Adipocyte (in vitro differentiated cells): ENCODE results near the gene TTLL3.

Experiments
- DNase-seq: peaks from one replicate; pipeline ENCODE4 v3.0.0-alpha.2; 2015; ENCODE audit warnings: low read depth
- H3K27me3 ChIP-seq: replicated peaks from 2 replicates; pipeline ENCODE4 v1.7.0; 2013; ENCODE audit warnings: mild to moderate bottlenecking, low read length, moderate library complexity; ENCODE audit not compliant: control insufficient read depth, insufficient read depth
- H3K36me3 ChIP-seq: 2 replicates; pipeline ENCODE4 v1.7.0; 2013; ENCODE audit warnings: low read length, mild to moderate bottlenecking, moderate library complexity; ENCODE audit not compliant: control insufficient read depth, insufficient read depth, severe bottlenecking
- H3K4me1 ChIP-seq: 2 replicates; pipeline ENCODE4 v1.7.0; 2013; ENCODE audit warnings: mild to moderate bottlenecking, low read length, moderate library complexity; ENCODE audit not compliant: control insufficient read depth, insufficient read depth
- H3K4me3 ChIP-seq: 2 replicates; pipeline ENCODE4 v1.7.0; 2013; ENCODE audit warnings: mild to moderate bottlenecking, low read length, moderate library complexity
- H3K9ac ChIP-seq: 2 replicates; pipeline ENCODE4 v1.7.0; 2013; ENCODE audit warnings: mild to moderate bottlenecking, low read length, moderate library complexity
- H3K9me3 ChIP-seq: 2 replicates; pipeline ENCODE4 v1.7.0; 2013; ENCODE audit warnings: mild to moderate bottlenecking, low read length, moderate library complexity; ENCODE audit not compliant: control insufficient read depth

The TTLL3 gene

DNA sequence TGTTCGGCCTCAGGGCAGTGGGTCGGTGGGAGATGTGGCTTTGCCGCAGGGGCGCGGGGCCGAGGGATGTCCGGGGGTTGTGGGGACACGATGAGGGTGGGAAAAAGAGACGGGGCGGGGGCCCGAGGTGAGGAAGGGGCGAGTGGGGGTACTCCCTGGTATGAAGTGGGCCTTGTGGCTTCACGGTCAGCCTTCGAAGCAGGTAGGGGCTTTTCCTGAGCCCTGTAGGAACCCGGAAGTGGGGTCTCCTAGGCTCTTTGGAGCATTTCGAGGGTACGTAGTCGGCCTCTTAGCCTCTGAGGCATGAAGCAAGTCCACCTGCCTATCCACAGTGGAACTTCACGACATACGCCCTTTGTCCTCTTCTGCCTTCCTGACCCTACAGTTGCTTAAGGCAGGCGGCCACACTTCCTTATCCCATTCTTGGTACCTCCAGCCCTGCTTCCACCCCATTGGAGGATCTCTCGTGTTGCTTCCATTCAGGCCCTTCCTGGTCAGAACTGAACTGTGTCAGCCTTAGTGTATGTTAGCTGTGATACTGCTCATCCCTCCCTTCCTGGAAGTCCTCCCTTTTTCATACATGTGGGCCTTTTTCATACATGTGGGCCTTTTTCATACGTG lies 16.8 kb upstream of the TTLL3 start:
- Histone ChIP-seq H3K36me3 (peaks cover 31% of the 10 kb centered on the region), H3K4me3 (peak overlapping the region; percentile 96), H3K9ac (peak overlapping the region; percentile 99), H3K4me1 (peaks cover 14% of the 10 kb centered on the region), H3K27me3 (no peaks in the 10 kb centered on the region), H3K9me3 (no peaks in the 10 kb centered on the region)
- DNase-seq, result peak; percentile 73

DNA sequence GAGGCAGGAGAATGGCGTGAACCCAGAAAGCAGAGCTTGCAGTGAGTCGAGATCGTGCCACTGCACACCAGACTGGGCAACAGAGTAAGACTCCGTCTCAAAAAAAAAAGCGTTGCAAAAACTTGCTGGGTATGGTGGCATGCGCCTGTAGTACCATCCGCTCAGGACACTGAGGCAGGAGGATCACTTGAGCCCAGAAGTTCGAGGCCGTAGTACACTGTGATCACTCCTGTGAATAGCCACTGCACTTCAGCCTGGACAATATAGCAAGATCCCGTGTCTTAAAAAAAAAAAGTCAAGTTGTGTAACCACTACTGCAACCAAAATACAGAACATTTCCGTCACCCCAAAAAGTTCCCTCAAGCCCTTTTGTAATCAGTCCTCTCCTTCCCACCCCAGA lies 15.7 kb upstream of the TTLL3 start:
- no peaks in the 10 kb centered on the region for H3K27me3 ChIP-seq
- H3K4me3 ChIP-seq, result peak overlapping the region; percentile 96
- no peak for DNase-seq
- H3K9me3 ChIP-seq, result no peaks in the 10 kb centered on the region
- peaks cover 37% of the 10 kb centered on the region for H3K36me3 ChIP-seq
- peaks cover 14% of the 10 kb centered on the region for H3K4me1 ChIP-seq
- H3K9ac ChIP-seq, result no peak overlapping the region

DNA sequence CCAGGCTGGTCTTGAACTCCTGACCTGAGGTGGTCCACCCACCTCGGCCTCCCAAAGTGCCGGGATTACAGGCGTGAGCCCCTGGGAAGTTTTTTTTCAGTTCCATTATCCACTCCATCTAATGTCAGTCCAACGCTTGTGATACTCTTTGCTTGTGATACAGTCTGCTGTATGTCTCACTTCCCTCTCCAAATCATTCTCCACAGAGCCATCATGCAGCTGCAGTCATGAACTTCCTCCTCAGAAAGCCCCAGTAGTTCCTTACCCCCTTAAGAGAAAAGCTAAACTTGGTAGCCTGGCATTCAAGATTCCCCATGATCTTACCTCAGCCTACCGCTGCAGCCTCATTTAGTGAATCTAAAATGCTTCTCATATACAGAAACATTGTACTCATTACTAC lies 14.9 kb upstream of the TTLL3 start:
- no peak for DNase-seq
- no peaks in the 10 kb centered on the region for H3K27me3 ChIP-seq
- H3K9ac ChIP-seq, result no peak overlapping the region
- H3K4me1 ChIP-seq, result peaks cover 14% of the 10 kb centered on the region
- no peak overlapping the region for H3K4me3 ChIP-seq
- no peaks in the 10 kb centered on the region for H3K9me3 ChIP-seq
- H3K36me3 ChIP-seq, result peaks cover 37% of the 10 kb centered on the region

GRCh38 chr3:9797196-9797945 lies 12.7 kb upstream of the TTLL3 start:
- Histone ChIP-seq H3K27me3 (no peaks in the 10 kb centered on the region), H3K36me3 (peaks cover 55% of the 10 kb centered on the region), H3K9me3 (no peaks in the 10 kb centered on the region), H3K4me1 (peaks cover 6% of the 10 kb centered on the region), H3K4me3 (no peak overlapping the region), H3K9ac (no peak overlapping the region)
- no peak for DNase-seq

GRCh38 chr3:9800529-9800928 lies 9.5 kb upstream of the TTLL3 start:
- DNase-seq, result no peak
- H3K27me3 ChIP-seq, result no peaks in the 10 kb centered on the region
- H3K4me3 ChIP-seq, result no peak overlapping the region
- H3K4me1 ChIP-seq, result no peaks in the 10 kb centered on the region
- H3K9me3 ChIP-seq, result no peaks in the 10 kb centered on the region
- H3K9ac ChIP-seq, result no peak overlapping the region
- H3K36me3 ChIP-seq, result peaks cover 81% of the 10 kb centered on the region

GRCh38 chr3:9803494-9803893 lies 6.6 kb upstream of the TTLL3 start:
- H3K9me3 ChIP-seq, result no peaks in the 10 kb centered on the region
- H3K4me1 ChIP-seq, result no peaks in the 10 kb centered on the region
- no peaks in the 10 kb centered on the region for H3K27me3 ChIP-seq
- no peak for DNase-seq
- H3K4me3 ChIP-seq, result no peak overlapping the region
- H3K36me3 ChIP-seq, result peaks cover 86% of the 10 kb centered on the region
- H3K9ac ChIP-seq, result peak overlapping the region; percentile 10

- DNase-seq, result no peak
- no peak overlapping the region for H3K9ac ChIP-seq
- H3K9me3 ChIP-seq, result no peaks in the 10 kb centered on the region
- peaks cover 71% of the 10 kb centered on the region for H3K36me3 ChIP-seq
- no peaks in the 10 kb centered on the region for H3K27me3 ChIP-seq
- no peak overlapping the region for H3K4me3 ChIP-seq
- peaks cover 7% of the 10 kb centered on the region for H3K4me1 ChIP-seq
Observed at GRCh38 chr3:9804996-9805395, 5.1 kb upstream of the TTLL3 start.

- H3K9me3 ChIP-seq, result no peaks in the 10 kb centered on the region
- no peak overlapping the region for H3K9ac ChIP-seq
- peaks cover 60% of the 10 kb centered on the region for H3K36me3 ChIP-seq
- no peak for DNase-seq
- peaks cover 14% of the 10 kb centered on the region for H3K4me1 ChIP-seq
- no peaks in the 10 kb centered on the region for H3K27me3 ChIP-seq
- no peak overlapping the region for H3K4me3 ChIP-seq
Observed at GRCh38 chr3:9806137-9806536, 3.9 kb upstream of the TTLL3 start.

GRCh38 chr3:9806688-9807589 lies 3.1 kb upstream of the TTLL3 start:
- Histone ChIP-seq H3K9ac (no peak overlapping the region), H3K4me3 (no peak overlapping the region), H3K27me3 (no peaks in the 10 kb centered on the region), H3K36me3 (peaks cover 52% of the 10 kb centered on the region), H3K4me1 (peaks cover 15% of the 10 kb centered on the region), H3K9me3 (no peaks in the 10 kb centered on the region)
- no peak for DNase-seq

DNA sequence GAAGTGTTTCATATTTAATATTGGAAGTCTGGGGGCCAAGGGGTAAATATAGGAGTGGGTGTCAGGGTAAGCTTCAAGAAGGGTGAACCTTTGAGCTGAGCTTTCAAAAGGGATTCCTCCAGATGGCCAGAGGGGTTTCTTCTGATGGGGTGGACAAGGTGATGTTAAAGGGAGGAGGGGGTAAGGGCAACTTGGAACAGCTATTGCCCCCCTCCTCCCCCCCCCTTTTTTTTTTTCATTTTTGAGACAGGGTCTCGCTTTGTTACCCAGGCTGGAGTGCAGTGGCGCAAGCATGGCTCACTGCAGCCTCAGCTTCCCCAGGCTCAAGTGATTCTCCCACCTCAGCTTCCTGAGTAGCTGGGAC lies 2.1 kb upstream of the TTLL3 start:
- no peak overlapping the region for H3K4me3 ChIP-seq
- H3K9ac ChIP-seq, result peak overlapping the region; percentile 1
- H3K4me1 ChIP-seq, result peaks cover 15% of the 10 kb centered on the region
- peaks cover 48% of the 10 kb centered on the region for H3K36me3 ChIP-seq
- DNase-seq, result no peak
- no peaks in the 10 kb centered on the region for H3K9me3 ChIP-seq
- H3K27me3 ChIP-seq, result no peaks in the 10 kb centered on the region

DNA sequence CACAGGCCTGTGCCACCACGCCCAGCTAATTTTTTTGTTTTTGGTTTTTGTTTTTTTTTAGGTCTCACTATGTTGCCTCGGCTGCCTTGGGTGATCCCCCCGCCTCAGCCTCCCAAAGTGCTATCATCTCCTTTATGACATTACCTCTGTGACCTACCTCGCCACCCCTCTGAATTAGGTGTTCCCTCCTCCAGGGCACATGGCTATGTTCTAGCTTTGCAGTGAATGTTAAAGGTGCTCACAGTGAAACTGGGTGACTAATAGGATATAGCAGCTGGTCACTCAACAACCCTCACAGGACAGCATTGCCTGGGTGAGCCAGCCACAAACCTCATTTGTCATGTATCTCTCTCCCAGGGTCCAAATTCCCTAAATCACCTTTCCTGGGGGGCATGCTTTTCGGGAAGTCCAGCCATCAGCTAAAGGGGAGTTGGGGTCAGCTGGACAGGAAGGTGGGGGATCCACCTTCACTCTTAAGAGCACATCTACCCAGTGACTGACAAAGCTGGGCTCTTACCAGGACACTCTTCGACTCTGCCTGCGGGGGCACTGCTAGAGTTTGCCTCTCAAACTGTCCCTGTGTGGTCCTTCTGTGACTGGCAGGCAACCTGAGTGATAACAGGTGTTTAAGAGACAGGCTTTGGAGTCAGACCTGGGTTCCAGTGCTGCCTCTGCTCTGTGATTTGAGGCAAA lies 1.6 kb upstream of the TTLL3 start:
- Histone ChIP-seq H3K36me3 (peaks cover 48% of the 10 kb centered on the region), H3K4me1 (peaks cover 15% of the 10 kb centered on the region), H3K27me3 (no peaks in the 10 kb centered on the region)

More for the DNA sequence above, 1.6 kb upstream of the TTLL3 start:
- Histone ChIP-seq H3K9ac (peak overlapping the region; percentile 1), H3K9me3 (no peaks in the 10 kb centered on the region), H3K4me3 (no peak overlapping the region)
- peak; percentile 53 for DNase-seq
